ENCODE results near the gene SSU72. TPM values are rescaled to one million over a fixed set of nuclear protein-coding genes. Genes with fewer than 3 reads are reported as not detected.
A peak's percentile ranks its signal among the peaks of the same experiment; 100 is the strongest.

The SSU72 gene
- total RNA-seq, 1 experiment from 2014 or later, result 179 TPM

- H3K23me2 ChIP-seq (ENCODE audit: insufficient read length, low read depth, low read length, poor library complexity, severe bottlenecking), result peaks cover 7% of the 10 kb centered on the region
- peaks cover 1% of the 10 kb centered on the region in 2 experiments; a peak in 3 of 5 replicates for H3K9me3 Mint-ChIP-seq
- H4K5ac ChIP-seq (ENCODE audit: insufficient read length, low read depth, low read length), result no peak overlapping the region
- peaks cover 0 to 4% of the 10 kb centered on the region in 2 experiments; a peak in 2 of 4 replicates for H3K4me1 Mint-ChIP-seq
- H3K9me3 ChIP-seq (ENCODE audit: control insufficient read depth, low read depth, low read length), result no peaks in the 10 kb centered on the region
- H3K79me1 ChIP-seq (ENCODE audit: insufficient read depth, low read depth, low read length, poor library complexity, severe bottlenecking), result no peaks in the 10 kb centered on the region
- no CpG with 5 or more reads among the region's 15 CpGs for WGBS (ENCODE audit: extremely low coverage, insufficient read length, low lambda C conversion rate)
- H2BK5ac ChIP-seq (ENCODE audit: insufficient read length, low read length), result no peak overlapping the region
- H3K18ac ChIP-seq (ENCODE audit: insufficient read length, low read depth, low read length), result no peak overlapping the region
- H3K36me3 Mint-ChIP-seq (ENCODE audit: insufficient read depth in 1 of 3, low read depth in 3 of 3), result peaks cover 2 to 20% (median 13%) of the 10 kb centered on the region in 3 experiments
- H3K27ac ChIP-seq (ENCODE audit: insufficient read length, low read depth, low read length), result no peak overlapping the region
- no peak overlapping the region for H3K4me2 ChIP-seq (ENCODE audit: insufficient read depth, insufficient read length, low read length)
- H3T11ph ChIP-seq (ENCODE audit: low read length), result no peak overlapping the region
- H3K9ac ChIP-seq (ENCODE audit: extremely low read depth, insufficient read length, low read length), result no peak overlapping the region
- no peak overlapping the region for H4K91ac ChIP-seq (ENCODE audit: insufficient read length, low read depth, low read length)
- no peak overlapping the region for H2AK5ac ChIP-seq (ENCODE audit: insufficient read length, low read length)
- H3K23ac ChIP-seq (ENCODE audit: insufficient read length, low read depth, low read length), result no peak overlapping the region
- no peaks in the 10 kb centered on the region for H3K4me1 ChIP-seq (ENCODE audit: insufficient read depth, low read length)
- H3K14ac ChIP-seq (ENCODE audit: insufficient read depth, low read length), result no peak overlapping the region
- no peak for DNase-seq
- H3K56ac ChIP-seq (ENCODE audit: insufficient read length, low read depth, low read length), result no peak overlapping the region
- no peak overlapping the region for H2BK20ac ChIP-seq (ENCODE audit: low read depth, low read length, poor library complexity, severe bottlenecking)
- peak overlapping the region; percentile 84 to 93 (median 85); a peak in 5 of 7 replicates for H3K27ac Mint-ChIP-seq
- H3K4ac ChIP-seq (ENCODE audit: low read depth, low read length), result no peak overlapping the region
- no peaks in the 10 kb centered on the region for H3K27me3 ChIP-seq (ENCODE audit: insufficient read depth, low read length)
- no peak overlapping the region for H2BK120ac ChIP-seq (ENCODE audit: low read depth, low read length, poor library complexity, severe bottlenecking)
- no peak overlapping the region for H2BK15ac ChIP-seq (ENCODE audit: low read depth, low read length)
- no peak overlapping the region for H2BK12ac ChIP-seq (ENCODE audit: insufficient read length, low read depth, low read length)
- H3K4me3 Mint-ChIP-seq, result no peak overlapping the region; a peak in 1 of 5 replicates
- H3K79me2 ChIP-seq (ENCODE audit: insufficient read depth, low read length), result no peaks in the 10 kb centered on the region
- no peak for TF ChIP-seq CTCF (conservative IDR thresholded peaks at IDR 0.05)
- no peaks in the 10 kb centered on the region for H4K20me1 ChIP-seq (ENCODE audit: control insufficient read depth, insufficient read depth, insufficient read length)
- no peak overlapping the region for H4K8ac ChIP-seq (replicated peaks; ENCODE audit: insufficient read length, low read depth, low read length)
- H3K27me3 Mint-ChIP-seq (ENCODE audit: low read depth), result no peaks in the 10 kb centered on the region
- no peak overlapping the region for H2AFZ ChIP-seq (ENCODE audit: low read length)
Measured at GRCh38 chr1:1536938-1537546, 37.6 kb downstream of the SSU72 start.
